Vagina (tissue), 2 donors: ENCODE measurements around the gene FFAR3.

Experiments
- CTCF ChIP-seq, 3 experiments: fragments of 450-650 bp in 2 of 3; fragments of 200-600 bp in 1 of 3; sonication (generic) in 1 of 3; IDR thresholded peaks; one replicate each; pipeline ENCODE4 v1.5.1; 2017 to 2019; ENCODE audit warnings: antibody characterized with exemption in 3 of 3, mild to moderate bottlenecking in 2 of 3, moderate library complexity in 2 of 3
- POLR2A ChIP-seq, 2 donors: fragments of 450-650 bp; IDR thresholded peaks; one replicate each; pipeline ENCODE4 v1.6.1; 2017; ENCODE audit warnings: antibody characterized with exemption in 2 of 2, mild to moderate bottlenecking in 2 of 2, moderate library complexity in 2 of 2

DNA sequence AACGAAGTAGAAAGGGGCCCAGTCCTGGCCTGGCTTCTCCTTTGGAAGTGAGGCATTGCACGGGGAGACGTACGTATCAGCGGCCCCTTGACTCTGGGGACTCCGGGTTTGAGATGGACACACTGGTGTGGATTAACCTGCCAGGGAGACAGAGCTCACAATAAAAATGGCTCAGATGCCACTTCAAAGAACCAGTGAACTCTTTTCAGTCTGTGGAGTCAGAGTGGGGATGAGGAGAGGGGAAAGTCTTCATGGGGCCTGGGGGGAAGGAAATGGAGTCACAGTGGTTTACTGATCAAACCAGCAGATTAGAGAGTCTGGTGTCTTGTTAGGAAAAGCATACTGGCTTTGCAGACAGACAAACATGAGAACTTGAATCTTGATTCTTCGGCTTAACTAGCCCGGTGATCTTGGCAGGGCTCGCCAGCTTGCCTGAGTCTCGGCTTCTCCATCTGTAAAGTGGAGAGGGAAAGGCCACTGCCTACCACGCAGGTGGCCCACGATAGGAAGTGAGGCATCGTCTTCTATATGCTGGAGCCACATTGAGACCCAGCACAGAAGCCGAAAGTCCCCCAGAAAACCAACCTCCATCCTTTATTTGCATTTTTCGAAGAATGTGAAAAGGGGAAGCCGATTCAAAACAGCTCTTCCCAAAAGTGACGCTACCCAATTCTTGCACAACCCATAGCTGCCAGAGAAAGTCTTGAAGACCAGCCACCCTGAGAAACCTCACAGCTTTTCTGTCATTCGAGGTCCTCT lies 10.9 kb upstream of the FFAR3 start, which contains the start of gene FFAR1:
- no peak for TF ChIP-seq CTCF (IDR thresholded peaks at IDR 0.05)
- no peak for TF ChIP-seq POLR2A (IDR thresholded peaks at IDR 0.05)
